HG02840 (cell line): ENCODE results near the gene NOP14.
A peak's percentile ranks its signal among the peaks of the same experiment; 100 is the strongest.
"Not testable (repeated sequence)": the region's sequence is repeated elsewhere in the genome, so short reads cannot be mapped to it uniquely, and the experiment has no call there.

ENCODE experiments used
- ATAC-seq: cut with Tn5 transposase; IDR thresholded peaks from one replicate; pipeline ENCODE4 v1.9.1; 2021; ENCODE audit warnings: mild to moderate bottlenecking, moderate library complexity, moderate number of reproducible peaks; ENCODE audit not compliant: unreplicated experiment, low FRiP score

NOP14 gene

GRCh38 chr4:2932951-2933565 lies 30.1 kb downstream of the NOP14 start:
- no peak for ATAC-seq

DNA sequence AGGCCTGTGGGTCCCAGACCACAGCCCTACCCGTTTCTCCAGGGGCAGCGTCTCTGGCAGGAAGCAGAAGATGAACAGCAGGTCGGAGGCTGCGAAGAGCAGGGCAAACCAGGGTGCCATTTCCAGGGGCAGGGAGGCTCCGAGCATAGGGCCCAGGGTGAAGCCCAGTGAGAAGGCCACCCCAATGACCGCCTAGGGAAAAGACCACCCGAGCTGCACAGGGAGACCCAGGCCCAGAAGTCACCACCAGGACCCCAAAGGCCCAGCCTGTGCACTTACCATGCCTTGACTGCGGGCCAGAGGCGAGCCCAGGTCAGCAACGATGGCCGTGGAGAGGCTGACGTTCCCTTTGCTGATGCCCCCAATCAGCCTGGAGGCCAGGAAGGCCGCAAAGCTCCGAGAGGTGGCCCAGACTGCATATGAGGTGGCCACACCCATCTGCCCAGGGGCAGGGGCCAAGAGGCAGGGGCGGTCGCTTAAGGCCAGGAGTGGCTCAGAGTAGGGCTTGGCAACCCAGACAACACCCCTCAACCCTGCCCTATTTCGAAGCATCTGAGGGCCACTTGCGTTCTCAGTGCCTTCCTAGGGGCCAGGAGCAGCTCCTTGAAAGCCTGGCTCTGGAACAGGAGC lies 30.8 kb downstream of the NOP14 start:
- ATAC-seq: no peak

DNA sequence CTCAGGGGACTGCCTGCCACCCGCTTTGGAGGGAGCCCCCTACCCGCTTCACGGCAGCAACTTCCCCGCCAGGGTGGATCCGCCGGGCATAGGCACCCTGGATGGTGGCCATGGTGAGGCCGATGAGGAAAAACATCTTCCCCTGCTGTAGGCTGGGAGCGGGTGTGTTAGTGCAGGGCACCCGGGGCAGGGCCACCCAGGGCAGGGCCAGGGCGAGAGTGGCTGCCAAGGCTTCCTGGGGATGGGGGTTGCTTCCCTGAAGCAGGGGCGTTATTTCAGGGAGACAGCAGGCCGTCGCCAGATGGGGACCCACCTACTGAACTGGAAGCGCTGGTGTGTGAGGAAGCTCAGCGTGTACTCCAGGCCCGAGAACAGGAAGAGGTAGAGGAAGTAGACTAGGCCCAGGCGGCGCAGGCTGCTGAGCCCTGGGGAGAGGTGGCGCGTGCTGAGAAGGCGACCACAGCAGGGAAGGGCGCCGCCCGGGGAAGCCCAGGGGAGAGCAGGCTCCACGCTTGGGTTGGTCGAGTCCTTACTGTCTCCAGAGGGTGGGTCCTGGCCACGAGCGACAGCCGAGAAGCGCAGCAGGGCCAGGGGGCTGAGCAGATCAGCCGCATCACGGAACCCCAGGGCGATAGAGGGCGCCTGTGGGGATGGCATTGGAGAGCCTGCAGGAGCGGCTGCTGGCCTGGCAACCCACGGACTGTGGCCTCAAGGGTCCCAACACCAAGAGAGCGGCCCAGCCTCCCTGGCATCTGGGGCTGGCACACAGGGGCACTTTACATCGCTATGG lies 31.5 kb downstream of the NOP14 start:
- ATAC-seq: peak; percentile 33

DNA sequence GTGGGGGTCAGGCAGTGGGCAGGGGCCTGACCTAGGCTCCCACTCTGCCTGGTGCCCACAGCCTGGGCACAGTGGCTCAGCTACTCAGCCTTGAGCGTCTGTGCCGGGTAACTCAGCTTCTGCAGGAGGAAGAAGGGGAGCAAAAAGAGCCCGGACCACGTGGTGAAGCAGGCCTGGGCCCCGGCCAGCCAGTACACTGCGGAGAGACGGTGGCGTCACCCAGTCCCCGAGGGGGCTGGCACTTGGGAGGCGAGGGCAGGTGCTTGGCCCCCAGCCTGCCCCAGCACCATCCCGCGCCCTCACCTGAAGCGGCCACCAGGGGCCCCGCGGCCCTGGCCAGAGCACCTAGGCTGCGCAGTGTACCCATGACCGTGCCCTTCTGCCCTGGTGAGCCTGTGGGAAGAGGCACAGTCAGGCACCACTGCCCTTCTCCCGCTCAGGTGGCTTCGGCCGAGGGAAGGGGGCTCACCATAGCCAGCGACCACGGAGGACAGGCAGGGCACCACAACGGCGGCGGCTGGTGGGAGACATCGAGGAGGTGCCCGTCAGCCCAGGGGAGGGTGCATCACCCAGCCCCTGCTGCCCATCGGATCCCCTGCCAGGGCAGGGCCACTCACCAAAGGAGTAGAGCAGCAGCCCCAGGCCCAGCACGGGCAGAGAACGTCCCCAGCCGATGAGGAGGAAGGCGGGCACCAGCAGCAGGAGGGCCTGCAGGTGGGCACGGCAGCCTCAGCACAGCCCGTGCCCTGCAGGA lies 32.3 kb downstream of the NOP14 start:
- ATAC-seq: no peak

- ATAC-seq: no peak
Measured at GRCh38 chr4:2930135-2930757, 33.0 kb downstream of the NOP14 start.

GRCh38 chr4:2929469-2929868 lies 33.7 kb downstream of the NOP14 start:
- ATAC-seq: no peak

GRCh38 chr4:2928242-2929176 lies 34.7 kb downstream of the NOP14 start:
- no peak for ATAC-seq

GRCh38 chr4:2927696-2928075 lies 35.5 kb downstream of the NOP14 start:
- no peak for ATAC-seq

GRCh38 chr4:2927016-2927695 lies 36.0 kb downstream of the NOP14 start:
- ATAC-seq: no peak

DNA sequence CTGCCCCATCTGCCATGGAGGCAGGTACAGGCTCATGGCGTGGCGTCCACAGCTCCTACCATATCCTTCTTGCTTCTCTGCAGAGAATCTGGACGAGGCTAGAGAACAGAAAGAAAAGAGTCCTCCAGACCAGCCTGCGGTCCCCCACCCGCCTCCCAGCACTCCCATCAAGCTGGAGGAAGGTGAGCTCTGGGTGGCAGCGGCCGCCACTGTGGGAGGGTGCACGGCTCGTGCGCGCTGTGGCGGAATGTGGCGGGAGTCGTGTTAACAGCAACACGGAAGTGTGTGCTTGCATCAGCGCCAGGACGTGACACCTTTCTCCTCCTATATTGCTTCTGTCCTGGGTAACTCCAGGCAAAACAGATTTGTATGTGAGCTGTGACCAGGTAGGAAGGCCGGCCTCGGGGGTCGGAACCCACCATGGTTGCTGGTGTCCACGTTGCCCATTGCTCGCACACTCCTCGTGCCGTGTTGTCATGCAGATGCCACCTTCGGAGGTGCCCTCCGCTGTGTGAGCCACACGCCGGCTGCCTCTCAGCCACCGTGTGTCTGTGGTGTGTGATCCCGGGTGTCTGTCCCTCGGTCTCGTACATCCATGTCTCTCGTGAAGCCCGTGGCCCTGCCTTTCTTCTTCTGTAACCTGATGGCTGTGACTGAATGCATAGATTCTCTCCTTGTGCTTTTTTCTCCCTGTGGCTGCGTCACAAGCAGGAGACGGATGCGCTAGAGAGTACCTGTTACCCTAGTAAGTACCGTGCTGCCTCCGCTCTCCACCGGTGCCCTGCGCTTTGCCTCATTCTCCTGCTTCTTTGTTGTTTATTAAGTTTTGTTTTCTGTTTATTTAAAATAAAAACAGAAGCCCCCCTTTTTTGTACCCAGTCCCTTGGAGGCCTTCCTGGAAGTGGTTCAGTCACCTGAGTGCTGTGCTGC lies 37.0 kb downstream of the NOP14 start:
- no peak for ATAC-seq

GRCh38 chr4:2925496-2925895 lies 37.7 kb downstream of the NOP14 start:
- ATAC-seq: no peak

- ATAC-seq: no peak
Measured at GRCh38 chr4:2924765-2925301, 38.4 kb downstream of the NOP14 start.

- ATAC-seq: no peak
Measured at GRCh38 chr4:2924286-2924685, 38.9 kb downstream of the NOP14 start.

- no peak for ATAC-seq
Measured at GRCh38 chr4:2923668-2924173, 39.5 kb downstream of the NOP14 start.

GRCh38 chr4:2923141-2923551 lies 40.1 kb downstream of the NOP14 start:
- no peak for ATAC-seq

DNA sequence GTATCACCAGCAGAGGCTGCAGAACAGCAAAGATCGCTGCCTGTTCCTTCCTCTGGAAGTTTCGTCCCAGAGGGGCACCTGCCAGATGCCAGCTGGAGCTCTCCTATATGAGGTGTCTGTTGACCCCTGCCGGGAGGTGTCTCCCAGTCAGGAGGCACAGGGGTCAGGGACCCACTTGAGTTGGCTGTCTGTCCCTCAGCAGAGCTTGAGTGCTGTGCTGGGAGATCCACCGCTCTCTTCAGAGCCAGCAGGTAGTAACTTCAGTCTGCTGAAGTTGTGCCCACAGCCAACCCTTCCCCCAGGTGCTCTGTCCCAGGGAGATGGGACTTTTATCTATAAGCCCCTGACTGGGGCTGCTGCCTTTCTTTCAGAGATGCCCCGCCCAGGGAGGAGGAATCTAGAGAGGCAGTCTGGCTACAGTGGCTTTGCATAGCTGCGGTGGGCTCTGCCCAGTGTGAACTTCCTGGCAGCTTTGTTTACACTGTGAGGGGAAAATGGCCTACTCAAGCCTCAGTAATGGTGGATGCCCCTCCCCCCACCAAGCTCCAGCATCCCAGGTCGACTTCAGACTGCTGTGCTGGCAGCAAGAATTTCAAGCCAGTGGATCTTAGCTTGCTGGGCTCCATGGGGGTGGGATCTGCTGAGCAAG lies 40.6 kb downstream of the NOP14 start:
- ATAC-seq: not testable (repeated sequence)

GRCh38 chr4:2918714-2919113 lies 44.5 kb downstream of the NOP14 start:
- ATAC-seq: not testable (repeated sequence)
